ENCODE measurements around the gene ZNF786.
"Not testable (repeated sequence)": the region's sequence is repeated elsewhere in the genome, so short reads cannot be mapped to it uniquely, and the experiment has no call there.

The ZNF786 gene

GRCh38 chr7:149041350-149041749 is 49.2 kb downstream of the ZNF786 start:
- Histone ChIP-seq H3K27ac (no peak overlapping the region), H3K27me3 (ENCODE audit: insufficient read depth, low read depth, severe bottlenecking) (no peaks in the 10 kb centered on the region), H3K4me3 (ENCODE audit: low read depth, low read length) (no peak overlapping the region), H3K9me3 (ENCODE audit: severe bottlenecking) (peaks cover 2% of the 10 kb centered on the region), H3K36me3 (no peaks in the 10 kb centered on the region)
- no peak for TF ChIP-seq CTCF (IDR thresholded peaks at IDR 0.05; ENCODE audit: low read depth, low read length)
- DNase-seq, result no peak

GRCh38 chr7:149038641-149039040 is 51.9 kb downstream of the ZNF786 start:
- DNase-seq; H3K27me3 ChIP-seq (ENCODE audit: insufficient read depth, low read depth, severe bottlenecking); H3K9me3 ChIP-seq (ENCODE audit: severe bottlenecking); H3K4me3 ChIP-seq (ENCODE audit: low read depth, low read length); H3K36me3 ChIP-seq; H3K27ac ChIP-seq: not testable (repeated sequence)

GRCh38 chr7:149036676-149037075 is 53.8 kb downstream of the ZNF786 start:
- Histone ChIP-seq H3K27me3 (ENCODE audit: insufficient read depth, low read depth, severe bottlenecking) (no peaks in the 10 kb centered on the region), H3K27ac (no peak overlapping the region), H3K36me3 (no peaks in the 10 kb centered on the region), H3K4me3 (ENCODE audit: low read depth, low read length) (no peak overlapping the region), H3K9me3 (ENCODE audit: severe bottlenecking) (peaks cover 11% of the 10 kb centered on the region)
- no peak for TF ChIP-seq CTCF (IDR thresholded peaks at IDR 0.05; ENCODE audit: low read depth, low read length)
- DNase-seq, result no peak

GRCh38 chr7:149031353-149031910 is 59.1 kb downstream of the ZNF786 start:
- no peak overlapping the region for H3K27ac ChIP-seq
- H3K27me3 ChIP-seq (ENCODE audit: insufficient read depth, low read depth, severe bottlenecking), result no peaks in the 10 kb centered on the region
- no peak overlapping the region for H3K4me3 ChIP-seq (ENCODE audit: low read depth, low read length)
- no peak for TF ChIP-seq CTCF (IDR thresholded peaks at IDR 0.05; ENCODE audit: low read depth, low read length)
- DNase-seq, result no peak
- H3K36me3 ChIP-seq, result peaks cover 3% of the 10 kb centered on the region; the same call in 1 of the 2 replicates
- H3K9me3 ChIP-seq (ENCODE audit: severe bottlenecking), result peaks cover 10% of the 10 kb centered on the region

- H3K27ac ChIP-seq, result not testable (repeated sequence)
These were observed 60.1 kb downstream of the ZNF786 start for GRCh38 chr7:149030439-149030838.

GRCh38 chr7:149028346-149029109 is 62.0 kb downstream of the ZNF786 start, which contains the start of gene PDIA4:
PDIA4 (minus strand) TSS chr7:149028505; CDS start chr7:149028408, 97 bp downstream.
- peak; percentile 100 for DNase-seq
- peaks cover 3% of the 10 kb centered on the region for H3K9me3 ChIP-seq (ENCODE audit: severe bottlenecking)
- peak; percentile 20; the same call in 1 of the 2 replicates for TF ChIP-seq CTCF (IDR thresholded peaks at IDR 0.05; ENCODE audit: low read depth, low read length)
- H3K27ac ChIP-seq, result peak within 1 kb of the TSS; percentile 97
- no peaks in the 10 kb centered on the region for H3K27me3 ChIP-seq (ENCODE audit: insufficient read depth, low read depth, severe bottlenecking)
- peak within 1 kb of the TSS; percentile 67 for H3K4me3 ChIP-seq (ENCODE audit: low read depth, low read length)
- peaks cover 16% of the 10 kb centered on the region for H3K36me3 ChIP-seq

More at GRCh38 chr7:149030439-149030838, 60.1 kb downstream of the ZNF786 start:
- not testable (repeated sequence) for H3K4me3 ChIP-seq (ENCODE audit: low read depth, low read length); DNase-seq; H3K9me3 ChIP-seq (ENCODE audit: severe bottlenecking); H3K36me3 ChIP-seq; H3K27me3 ChIP-seq (ENCODE audit: insufficient read depth, low read depth, severe bottlenecking)

Measured in WERI-Rb-1 (cell line).